Gastroesophageal sphincter (tissue), 4 donors: ENCODE data around the gene ADAMTS17. TPM values are rescaled to one million over a fixed set of nuclear protein-coding genes. Genes with fewer than 3 reads are reported as not detected.

Experiments
- ATAC-seq: fragments of 150-250 bp; one replicate; pipeline ENCODE4 v1.9.1; 2016; ENCODE audit warnings: mild to moderate bottlenecking, moderate library complexity
- H3K27ac ChIP-seq, 4 donors: fragments of 200-600 bp; sonication (generic) in 3 of 4; 1 replicate in 3 of 4; 2 replicates in 1 of 4; pipeline ENCODE4 v1.5.1; 2016 to 2019
- H3K27me3 ChIP-seq: fragments of 200-600 bp; sonication (generic); one replicate; pipeline ENCODE4 v1.5.1; 2019
- H3K36me3 ChIP-seq, 2 donors: fragments of 200-600 bp; sonication (generic); one replicate each; pipeline ENCODE4 v1.5.1; 2019; ENCODE audit warnings: control low read depth in 1 of 2
- H3K4me1 ChIP-seq, 3 donors: fragments of 200-600 bp; sonication (generic); 1 replicate in 2 of 3; 2 replicates in 1 of 3; pipeline ENCODE4 v1.5.1; 2016 to 2019; ENCODE audit warnings: control low read depth in 2 of 3
- H3K4me3 ChIP-seq, 2 donors: fragments of 200-600 bp; sonication (generic); one replicate each; pipeline ENCODE4 v1.5.1; 2019; ENCODE audit warnings: mild to moderate bottlenecking in 1 of 2, moderate library complexity in 1 of 2
- H3K9me3 ChIP-seq, 3 donors: fragments of 200-600 bp; sonication (generic); one replicate each; pipeline ENCODE4 v1.5.1; 2017 to 2019; ENCODE audit warnings: control low read depth in 2 of 3
- CTCF ChIP-seq, 4 experiments: fragments of 200-600 bp in 2 of 4; fragments of 450-650 bp in 2 of 4; sonication (generic) in 1 of 4; IDR thresholded peaks; one replicate each; pipeline ENCODE4 v1.5.1; 2017 to 2019; ENCODE audit warnings: antibody characterized with exemption in 4 of 4, mild to moderate bottlenecking in 2 of 4, moderate library complexity in 2 of 4
- EP300 ChIP-seq: sonication (generic); formaldehyde crosslinking; IDR thresholded peaks from one replicate; pipeline ENCODE4 v1.6.1; 2017; ENCODE audit warnings: antibody characterized with exemption, mild to moderate bottlenecking
- POLR2A ChIP-seq, 2 donors: fragments of 450-650 bp; IDR thresholded peaks; one replicate each; pipeline ENCODE4 v1.6.1; 2017; ENCODE audit warnings: antibody characterized with exemption in 2 of 2, mild to moderate bottlenecking in 2 of 2, moderate library complexity in 1 of 2
- POLR2AphosphoS5 ChIP-seq: sonication (generic); formaldehyde crosslinking; IDR thresholded peaks from one replicate; pipeline ENCODE4 v1.6.1; 2017; ENCODE audit warnings: antibody characterized with exemption
- WGBS, 2 donors: methylation state at CpG; one replicate each; pipeline ENCODE4 v1.1.5; 2018; ENCODE audit warnings: low coverage in 1 of 2; 5-methylcytosine and 5-hydroxymethylcytosine counted together
- total RNA-seq, 4 donors: library from RNA; depleted of rRNA; stranded (reverse); fragments of >200 nt; gene quantifications; one replicate each; pipeline ENCODE4 v1.1.0, GENCODE V29; 2016

ADAMTS17 gene
- total RNA-seq, 4 donors from 2014 or later = 4.9 to 14.0 (median 11.3) TPM

GRCh38 chr15:100330221-100330620 lies 11.6 kb downstream of the ADAMTS17 start:
- ATAC-seq = no peak
- H3K36me3 ChIP-seq = peaks cover 0 to 27% of the 10 kb centered on the region in 2 donors
- TF ChIP-seq CTCF (IDR thresholded peaks at IDR 0.05) (no peak), EP300 (no peak), POLR2AphosphoS5 (no peak), POLR2A (IDR thresholded peaks at IDR 0.05) (no peak)
- H3K4me1 ChIP-seq = peaks cover 0 to 1% (median 0%) of the 10 kb centered on the region in 3 donors
- H3K27me3 ChIP-seq = no peaks in the 10 kb centered on the region
- H3K27ac ChIP-seq = no peak overlapping the region
- WGBS, 2 donors = 83% methylated on average over 1 of the region's 10 CpGs; no CpG with 5 or more reads in 1 of the 2 donors
- H3K4me3 ChIP-seq = no peak overlapping the region
- H3K9me3 ChIP-seq = no peaks in the 10 kb centered on the region

- Histone ChIP-seq H3K9me3 (no peaks in the 10 kb centered on the region), H3K4me1 (no peaks in the 10 kb centered on the region), H3K4me3 (no peak overlapping the region), H3K36me3 (peaks cover 0 to 32% of the 10 kb centered on the region in 2 donors), H3K27me3 (no peaks in the 10 kb centered on the region), H3K27ac (no peak overlapping the region)
- WGBS, 2 donors = 76 to 90% methylated on average over 6 to 7 of the region's 9 CpGs
- ATAC-seq = no peak
- TF ChIP-seq POLR2AphosphoS5 (no peak), EP300 (no peak), POLR2A (IDR thresholded peaks at IDR 0.05) (no peak), CTCF (IDR thresholded peaks at IDR 0.05) (no peak)
Measured at GRCh38 chr15:100328796-100329195, 13.0 kb downstream of the ADAMTS17 start.

GRCh38 chr15:100318880-100319279 lies 22.9 kb downstream of the ADAMTS17 start:
- no peak for TF ChIP-seq CTCF (IDR thresholded peaks at IDR 0.05)
- no peak for TF ChIP-seq EP300
- no peak for TF ChIP-seq POLR2A (IDR thresholded peaks at IDR 0.05)
- TF ChIP-seq POLR2AphosphoS5 = no peak
- Histone ChIP-seq H3K4me3 (no peak overlapping the region), H3K4me1 (no peaks in the 10 kb centered on the region), H3K9me3 (peaks cover 0 to 12% (median 0%) of the 10 kb centered on the region in 3 donors), H3K36me3 (peaks cover 0 to 28% of the 10 kb centered on the region in 2 donors), H3K27ac (no peak overlapping the region), H3K27me3 (no peaks in the 10 kb centered on the region)
- ATAC-seq = no peak
- 100% methylated on average over 1 of the region's 4 CpGs; no CpG with 5 or more reads in 1 of the 2 donors for WGBS, 2 donors

- Histone ChIP-seq H3K9me3 (peaks cover 0 to 14% (median 0%) of the 10 kb centered on the region in 3 donors), H3K4me3 (no peak overlapping the region), H3K27me3 (no peaks in the 10 kb centered on the region), H3K27ac (no peak overlapping the region), H3K4me1 (peaks cover 0 to 23% (median 10%) of the 10 kb centered on the region in 3 donors), H3K36me3 (peaks cover 0 to 18% of the 10 kb centered on the region in 2 donors)
- no peak for ATAC-seq
- 87 to 93% methylated on average over 3 to 8 of the region's 16 CpGs for WGBS, 2 donors
- TF ChIP-seq POLR2AphosphoS5 (no peak), CTCF (IDR thresholded peaks at IDR 0.05) (no peak), POLR2A (IDR thresholded peaks at IDR 0.05) (no peak), EP300 (no peak)
Measured at GRCh38 chr15:100314809-100315400, 26.9 kb downstream of the ADAMTS17 start.

GRCh38 chr15:100311833-100312476 lies 29.8 kb downstream of the ADAMTS17 start:
- Histone ChIP-seq H3K9me3 (peaks cover 0 to 7% (median 0%) of the 10 kb centered on the region in 3 donors), H3K27me3 (no peaks in the 10 kb centered on the region), H3K27ac (peak overlapping the region in 3 of 4 donors; percentile 43 to 78 (median 75)), H3K36me3 (no peaks in the 10 kb centered on the region), H3K4me3 (no peak overlapping the region), H3K4me1 (peaks cover 11 to 52% (median 28%) of the 10 kb centered on the region in 3 donors)
- TF ChIP-seq EP300 = no peak
- TF ChIP-seq CTCF (IDR thresholded peaks at IDR 0.05) = no peak
- ATAC-seq = no peak
- WGBS, 2 donors = 38 to 43% methylated on average over 5 to 7 of the region's 8 CpGs
